CD4-positive, alpha-beta T cell (primary cell): ENCODE measurements around the gene WDFY2. TPM values are rescaled to one million over a fixed set of nuclear protein-coding genes. Genes with fewer than 3 reads are reported as not detected.
A peak's percentile ranks its signal among the peaks of the same experiment; 100 is the strongest.

Experiments used
- ATAC-seq: fragments of 200-7000 bp; cut with Tn5 transposase; one replicate; pipeline ENCODE4 v1.10.0; 2022; ENCODE audit warnings: mild to moderate bottlenecking; ENCODE audit not compliant: poor library complexity
- CTCF ChIA-PET: fragments of 350-600 bp; sonication (Branson Sonifier 250); formaldehyde crosslinking; loops from one replicate; lab custom pipeline; 2021; ENCODE audit warnings: antibody characterized with exemption, inconsistent platforms; lab: Charles Lee
- POLR2A ChIA-PET: fragments of 350-600 bp; sonication (Branson Sonifier 250); formaldehyde crosslinking; loops from one replicate; lab custom pipeline; 2021; ENCODE audit warnings: antibody characterized with exemption, inconsistent platforms; lab: Charles Lee
- DNase-seq, 14 experiments: peaks; one replicate each; pipeline ENCODE4 v3.0.0-alpha.2; 2013 to 2020; ENCODE audit warnings: mixed read lengths in 2 of 14
- H3K27ac ChIP-seq, 2 donors: one replicate each; pipeline versions ENCODE4 v1.5.1 to v1.7.0; 2013; ENCODE audit warnings: low read length in 2 of 2, low read depth in 1 of 2, mild to moderate bottlenecking in 1 of 2
- H3K27me3 ChIP-seq, 2 experiments: 1 replicate in 1 of 2; 2 replicates in 1 of 2; pipeline versions ENCODE4 v1.6.1 to v1.7.0; 2013; ENCODE audit warnings: low read length in 2 of 2, control low read depth in 1 of 2, mild to moderate bottlenecking in 1 of 2, moderate library complexity in 1 of 2; ENCODE audit not compliant: insufficient read depth in 2 of 2, control insufficient read depth in 1 of 2
- H3K36me3 ChIP-seq: one replicate; pipeline ENCODE4 v1.6.1; 2013; ENCODE audit warnings: low read length, control low read depth; ENCODE audit not compliant: insufficient read depth
- H3K4me1 ChIP-seq: one replicate; pipeline ENCODE4 v1.6.1; 2013; ENCODE audit warnings: low read length, control low read depth; ENCODE audit not compliant: insufficient read depth
- H3K4me3 ChIP-seq: one replicate; pipeline ENCODE4 v1.5.1; 2013; ENCODE audit warnings: mild to moderate bottlenecking, low read length, moderate library complexity
- H3K9me3 ChIP-seq, 2 experiments: 1 replicate in 1 of 2; 2 replicates in 1 of 2; pipeline versions ENCODE4 v1.6.1 to v1.7.0; 2013; ENCODE audit warnings: low read length in 2 of 2, mild to moderate bottlenecking in 2 of 2, control low read depth in 1 of 2, moderate library complexity in 1 of 2; ENCODE audit not compliant: control insufficient read depth in 1 of 2, insufficient read depth in 1 of 2
- H3K27ac Mint-ChIP-seq: one replicate; pipeline ENCODE4 v1.8.0; 2020; ENCODE audit warnings: mixed read lengths
- H3K27me3 Mint-ChIP-seq: one replicate; pipeline ENCODE4 v1.8.0; 2021; ENCODE audit warnings: mixed read lengths
- H3K36me3 Mint-ChIP-seq: one replicate; pipeline ENCODE4 v1.8.0; 2021; ENCODE audit warnings: low read depth, mixed read lengths
- H3K4me1 Mint-ChIP-seq: one replicate; pipeline ENCODE4 v1.8.0; 2021; ENCODE audit warnings: low read depth, mixed read lengths
- H3K4me3 Mint-ChIP-seq: one replicate; pipeline ENCODE4 v1.8.0; 2020; ENCODE audit warnings: mild to moderate bottlenecking, mixed read lengths
- H3K9me3 Mint-ChIP-seq: one replicate; pipeline ENCODE4 v1.8.0; 2020; ENCODE audit warnings: mixed read lengths
- intact Hi-C, 2 experiments: fragments of 100-400 bp; cut with DNase I in 1 of 2; cut with micrococcal nuclease in 1 of 2; formaldehyde crosslinking; loops; one replicate each; pipeline versions ENCODE4 v1.15.1 to v1.9.0; 2023 to 2025; cut with DNase I, micrococcal nuclease
- total RNA-seq, 174 experiments: library from RNA in 2 of 174; stranded (reverse) in 2 of 174; gene quantifications; one replicate each; pipeline ENCODE4 v1.2.3 and lab custom pipeline; 2021 to 2026
- TF ChIP-seq, protein P1 (sequence below): fragments of 200-600 bp; IDR thresholded peaks from one replicate; pipeline ENCODE4 v1.8.0; 2022; ENCODE audit warnings: antibody characterized with exemption, mild to moderate bottlenecking

Gene WDFY2
- total RNA-seq, 2 experiments from 2014 or later, result 21.4 to 21.9 TPM

DNA sequence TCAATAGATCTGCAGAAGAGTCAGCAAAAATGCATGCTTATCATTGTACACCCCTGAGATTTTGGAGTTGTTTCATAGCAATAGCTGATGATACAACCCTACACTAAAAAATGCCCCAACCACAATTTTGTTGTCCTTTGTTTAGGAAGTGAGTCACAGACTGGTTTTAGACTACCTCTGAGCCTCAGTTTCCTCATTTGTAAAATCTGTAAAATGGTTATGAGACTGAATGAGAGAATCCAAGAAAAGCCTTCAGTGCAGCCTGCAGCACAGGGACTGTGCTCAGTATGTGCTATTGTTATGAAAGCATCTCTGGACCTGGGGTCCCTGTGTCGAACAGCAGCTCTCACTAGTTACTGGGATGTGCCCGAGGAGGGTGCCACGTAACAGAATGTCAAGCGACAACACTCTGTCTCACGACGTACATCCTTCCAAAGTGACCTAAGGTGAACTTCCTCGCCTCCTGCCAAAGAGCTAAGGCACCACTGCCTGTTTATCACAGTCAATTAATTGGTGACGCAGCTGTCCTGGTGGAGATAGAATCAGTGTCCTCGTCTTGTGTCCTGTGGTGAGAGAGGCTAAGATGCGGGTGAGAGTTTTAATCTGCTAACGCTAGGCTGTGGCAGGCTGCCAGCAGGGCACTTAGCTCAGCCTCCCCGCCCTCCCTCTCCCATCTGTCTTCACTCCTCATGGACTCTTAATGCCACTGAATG, 201.6 kb downstream of the WDFY2 start:
- intact Hi-C loops, result no loop called here
- no peaks in the 10 kb centered on the region for H3K27me3 Mint-ChIP-seq
- H3K36me3 ChIP-seq, result peaks cover 14% of the 10 kb centered on the region
- H3K9me3 Mint-ChIP-seq, result no peaks in the 10 kb centered on the region
- no peak overlapping the region for H3K4me3 Mint-ChIP-seq
- DNase-seq, result no peak
- H3K4me3 ChIP-seq, result no peak overlapping the region
- POLR2A ChIA-PET, result no interaction called here
- ATAC-seq, result peak; percentile 32
- H3K36me3 Mint-ChIP-seq, result peaks cover 38% of the 10 kb centered on the region
- H3K27ac ChIP-seq, result no peak overlapping the region
- peaks cover 3% of the 10 kb centered on the region for H3K4me1 ChIP-seq
- TF ChIP-seq, protein P1, sequence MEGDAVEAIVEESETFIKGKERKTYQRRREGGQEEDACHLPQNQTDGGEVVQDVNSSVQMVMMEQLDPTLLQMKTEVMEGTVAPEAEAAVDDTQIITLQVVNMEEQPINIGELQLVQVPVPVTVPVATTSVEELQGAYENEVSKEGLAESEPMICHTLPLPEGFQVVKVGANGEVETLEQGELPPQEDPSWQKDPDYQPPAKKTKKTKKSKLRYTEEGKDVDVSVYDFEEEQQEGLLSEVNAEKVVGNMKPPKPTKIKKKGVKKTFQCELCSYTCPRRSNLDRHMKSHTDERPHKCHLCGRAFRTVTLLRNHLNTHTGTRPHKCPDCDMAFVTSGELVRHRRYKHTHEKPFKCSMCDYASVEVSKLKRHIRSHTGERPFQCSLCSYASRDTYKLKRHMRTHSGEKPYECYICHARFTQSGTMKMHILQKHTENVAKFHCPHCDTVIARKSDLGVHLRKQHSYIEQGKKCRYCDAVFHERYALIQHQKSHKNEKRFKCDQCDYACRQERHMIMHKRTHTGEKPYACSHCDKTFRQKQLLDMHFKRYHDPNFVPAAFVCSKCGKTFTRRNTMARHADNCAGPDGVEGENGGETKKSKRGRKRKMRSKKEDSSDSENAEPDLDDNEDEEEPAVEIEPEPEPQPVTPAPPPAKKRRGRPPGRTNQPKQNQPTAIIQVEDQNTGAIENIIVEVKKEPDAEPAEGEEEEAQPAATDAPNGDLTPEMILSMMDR, result no peak
- CTCF ChIA-PET, result no interaction called here
- H3K9me3 ChIP-seq, result no peaks in the 10 kb centered on the region
- peaks cover 10% of the 10 kb centered on the region for H3K4me1 Mint-ChIP-seq
- H3K27ac Mint-ChIP-seq, result no peak overlapping the region
- no peaks in the 10 kb centered on the region for H3K27me3 ChIP-seq

DNA sequence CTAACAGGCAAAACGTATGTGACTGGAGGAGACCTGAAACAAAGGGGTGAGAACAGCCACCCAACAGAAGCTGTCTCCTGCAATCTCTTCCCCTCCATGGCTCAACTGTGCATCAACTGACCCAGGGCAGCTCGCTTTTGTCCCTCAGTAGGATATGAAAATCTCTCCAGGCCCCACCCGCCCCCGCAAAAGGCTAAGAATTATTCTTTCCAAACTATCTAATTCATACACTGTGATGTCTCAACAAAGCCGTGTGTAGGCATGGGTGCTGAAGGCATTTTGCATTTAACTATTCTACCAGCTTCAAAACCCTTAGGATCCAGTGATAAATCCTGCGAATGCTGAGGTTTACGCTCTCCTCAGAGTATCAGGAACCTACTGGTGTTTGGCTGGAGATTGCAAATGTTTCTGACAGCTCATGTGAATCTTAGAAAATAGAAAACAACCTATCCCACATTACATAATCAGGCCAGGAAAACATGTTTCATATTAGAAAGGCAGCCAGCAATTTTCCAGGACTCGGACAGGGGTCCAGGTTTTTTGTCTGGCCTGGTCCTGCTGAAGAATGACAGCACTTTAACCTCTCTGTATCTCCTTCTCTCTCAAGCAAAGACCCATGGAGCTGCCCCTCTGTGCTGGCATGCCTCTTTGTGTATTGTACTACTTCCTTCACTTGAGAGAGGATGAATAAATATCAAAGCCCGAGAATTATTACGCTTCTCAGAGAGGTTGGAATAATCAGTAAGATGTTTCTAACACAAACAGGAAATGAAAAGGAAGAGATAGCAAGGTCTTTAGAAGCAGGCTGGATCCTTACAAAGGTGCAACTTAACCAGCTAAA, 202.4 kb downstream of the WDFY2 start:
- peaks cover 10% of the 10 kb centered on the region for H3K4me1 Mint-ChIP-seq
- no peak for DNase-seq
- intact Hi-C loops, result no loop called here
- peaks cover 42% of the 10 kb centered on the region for H3K36me3 Mint-ChIP-seq
- no peaks in the 10 kb centered on the region for H3K27me3 Mint-ChIP-seq
- no peaks in the 10 kb centered on the region for H3K9me3 Mint-ChIP-seq
- no peaks in the 10 kb centered on the region for H3K9me3 ChIP-seq
- H3K27ac ChIP-seq, result no peak overlapping the region
- CTCF ChIA-PET, result no interaction called here
- peaks cover 16% of the 10 kb centered on the region for H3K36me3 ChIP-seq
- H3K4me1 ChIP-seq, result peaks cover 3% of the 10 kb centered on the region
- H3K27me3 ChIP-seq, result no peaks in the 10 kb centered on the region
- ATAC-seq, result no peak
- no peak overlapping the region for H3K4me3 Mint-ChIP-seq
- POLR2A ChIA-PET, result interaction anchor here (0.5 kb wide), 1 partner anchor 432 kb away, joined by 3 read pairs; no protein-coding TSS in a partner anchor
- no peak overlapping the region for H3K4me3 ChIP-seq
- no peak overlapping the region for H3K27ac Mint-ChIP-seq
- TF ChIP-seq, protein P1, result no peak

DNA sequence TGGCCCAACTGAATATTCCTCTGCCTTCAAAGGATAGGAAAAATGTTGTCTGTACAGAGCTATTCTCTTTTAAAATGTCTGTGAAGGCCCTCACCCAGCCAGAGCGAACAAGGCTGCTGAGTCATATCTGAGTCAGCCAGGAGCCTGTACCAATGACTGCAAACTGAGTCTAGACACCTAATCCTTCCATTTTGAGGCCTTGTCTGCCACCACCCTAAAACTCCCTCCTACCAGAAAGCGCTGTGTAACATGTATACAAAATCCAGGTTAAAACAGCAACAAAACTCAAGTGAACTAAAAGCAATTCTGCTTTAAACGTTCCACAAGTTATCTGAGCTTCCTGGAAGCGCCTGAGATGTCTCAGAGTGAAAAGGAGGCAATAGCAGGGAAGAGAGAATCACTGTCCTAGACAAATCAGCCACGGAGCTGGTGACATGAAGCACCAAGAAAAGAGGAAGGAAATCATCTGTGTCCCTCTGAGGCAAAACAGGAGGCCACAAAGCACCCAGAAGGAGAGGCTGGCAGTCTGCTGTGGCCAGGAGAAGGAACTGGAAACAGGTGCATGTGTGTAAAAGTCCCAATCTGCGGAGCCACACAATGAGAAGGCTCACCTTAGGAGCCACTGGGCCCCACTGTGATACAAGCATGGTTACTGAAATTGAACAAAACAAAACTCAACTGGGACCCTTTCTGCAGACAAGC, 209.5 kb downstream of the WDFY2 start:
- no peaks in the 10 kb centered on the region for H3K27me3 Mint-ChIP-seq
- no peak for ATAC-seq
- ChIA-PET CTCF (no interaction called here), POLR2A (interaction anchor here (0.7 kb wide), 1 partner anchor 341 kb away, joined by 3 read pairs; the partner anchor contains the start of gene INTS6)
- no peaks in the 10 kb centered on the region for H3K27me3 ChIP-seq
- H3K27ac ChIP-seq, result no peak overlapping the region
- H3K36me3 Mint-ChIP-seq, result peaks cover 66% of the 10 kb centered on the region
- peaks cover 10% of the 10 kb centered on the region for H3K4me1 Mint-ChIP-seq
- intact Hi-C loops, result loop anchor here in 1 of 2 experiments (10.0 kb wide), 1 partner anchor 509 kb away; no protein-coding TSS in a partner anchor
- H3K36me3 ChIP-seq, result peaks cover 39% of the 10 kb centered on the region
- no peaks in the 10 kb centered on the region for H3K9me3 Mint-ChIP-seq
- H3K4me3 ChIP-seq, result no peak overlapping the region
- H3K4me1 ChIP-seq, result peaks cover 9% of the 10 kb centered on the region
- DNase-seq, result peak in 3 of 14 experiments; percentile 24 to 53 (median 41)
- H3K9me3 ChIP-seq, result no peaks in the 10 kb centered on the region
- H3K4me3 Mint-ChIP-seq, result no peak overlapping the region
- no peak overlapping the region for H3K27ac Mint-ChIP-seq
- TF ChIP-seq, protein P1, result no peak
